Measurements from ENCODE around the gene GABBR1.

The GABBR1 gene

DNA sequence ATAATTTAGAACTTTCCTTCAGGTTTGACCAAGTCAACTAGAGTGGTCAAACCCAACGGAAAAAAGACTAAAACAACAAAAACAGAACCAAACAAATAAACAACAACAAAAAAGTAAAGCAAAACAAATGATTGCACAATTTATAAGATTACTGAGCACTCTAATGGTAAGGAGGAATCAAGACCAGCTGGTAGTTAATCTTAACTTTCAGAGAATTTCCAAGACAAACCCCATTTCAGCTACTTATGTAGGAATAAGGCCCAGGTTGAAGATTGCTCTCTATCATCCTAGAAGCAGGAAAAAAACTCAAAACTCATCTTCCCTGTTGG, 107.7 kb downstream of the GABBR1 start:
- TF ChIP-seq, protein P1, sequence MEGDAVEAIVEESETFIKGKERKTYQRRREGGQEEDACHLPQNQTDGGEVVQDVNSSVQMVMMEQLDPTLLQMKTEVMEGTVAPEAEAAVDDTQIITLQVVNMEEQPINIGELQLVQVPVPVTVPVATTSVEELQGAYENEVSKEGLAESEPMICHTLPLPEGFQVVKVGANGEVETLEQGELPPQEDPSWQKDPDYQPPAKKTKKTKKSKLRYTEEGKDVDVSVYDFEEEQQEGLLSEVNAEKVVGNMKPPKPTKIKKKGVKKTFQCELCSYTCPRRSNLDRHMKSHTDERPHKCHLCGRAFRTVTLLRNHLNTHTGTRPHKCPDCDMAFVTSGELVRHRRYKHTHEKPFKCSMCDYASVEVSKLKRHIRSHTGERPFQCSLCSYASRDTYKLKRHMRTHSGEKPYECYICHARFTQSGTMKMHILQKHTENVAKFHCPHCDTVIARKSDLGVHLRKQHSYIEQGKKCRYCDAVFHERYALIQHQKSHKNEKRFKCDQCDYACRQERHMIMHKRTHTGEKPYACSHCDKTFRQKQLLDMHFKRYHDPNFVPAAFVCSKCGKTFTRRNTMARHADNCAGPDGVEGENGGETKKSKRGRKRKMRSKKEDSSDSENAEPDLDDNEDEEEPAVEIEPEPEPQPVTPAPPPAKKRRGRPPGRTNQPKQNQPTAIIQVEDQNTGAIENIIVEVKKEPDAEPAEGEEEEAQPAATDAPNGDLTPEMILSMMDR (IDR thresholded peaks at IDR 0.05; ENCODE audit: control insufficient read depth, insufficient read depth, low read depth, low read length, missing control alignments): no peak
- H3K4me3 ChIP-seq (ENCODE audit: control insufficient read depth, low read depth, low read length): no peak overlapping the region
- no peak for DNase-seq (ENCODE audit: low read depth)

DNA sequence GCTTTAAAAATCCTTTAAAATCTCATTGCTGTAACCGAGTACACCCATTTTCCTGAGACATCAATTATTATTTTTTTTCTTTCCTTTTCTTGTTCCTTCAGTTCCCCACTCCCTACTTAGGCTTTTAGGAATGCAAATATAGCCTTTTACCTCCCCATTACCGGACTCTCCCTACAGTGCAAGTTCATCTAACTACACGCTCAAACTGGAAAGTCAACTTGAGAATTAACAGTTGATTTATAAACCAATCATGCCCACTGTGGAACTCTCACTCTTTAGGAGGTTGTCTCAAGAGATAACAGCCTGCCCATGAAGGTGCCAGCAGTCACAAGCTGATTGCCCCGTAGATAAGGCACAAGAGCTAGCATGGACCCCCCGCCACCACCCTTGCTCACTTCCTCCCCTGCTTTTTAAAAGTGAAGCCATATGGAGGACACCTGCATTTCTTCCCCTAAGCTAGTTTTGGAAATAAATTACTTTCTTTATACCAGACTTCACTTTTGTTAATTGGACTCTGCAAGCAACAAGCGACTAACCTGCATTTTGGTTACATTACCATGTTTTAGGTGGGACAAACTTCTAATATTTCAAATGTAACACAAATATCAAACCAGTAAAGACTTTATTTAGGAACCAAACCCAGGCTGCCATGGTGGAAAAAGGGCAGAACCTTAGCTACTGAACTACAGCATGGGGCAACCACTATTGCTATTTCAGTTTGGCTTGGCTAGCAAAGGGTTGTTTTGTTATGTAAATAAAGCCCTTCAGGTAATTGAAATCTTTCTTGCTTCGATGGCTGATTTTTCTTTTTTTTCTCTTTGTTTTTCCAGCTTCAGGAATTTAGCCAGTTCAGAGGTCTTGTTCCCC, 108.3 kb downstream of the GABBR1 start:
- no peak for DNase-seq (ENCODE audit: low read depth)
- no peak overlapping the region for H3K4me3 ChIP-seq (ENCODE audit: control insufficient read depth, low read depth, low read length)
- TF ChIP-seq, protein P1 (IDR thresholded peaks at IDR 0.05; ENCODE audit: control insufficient read depth, insufficient read depth, low read depth, low read length, missing control alignments): no peak

DNA sequence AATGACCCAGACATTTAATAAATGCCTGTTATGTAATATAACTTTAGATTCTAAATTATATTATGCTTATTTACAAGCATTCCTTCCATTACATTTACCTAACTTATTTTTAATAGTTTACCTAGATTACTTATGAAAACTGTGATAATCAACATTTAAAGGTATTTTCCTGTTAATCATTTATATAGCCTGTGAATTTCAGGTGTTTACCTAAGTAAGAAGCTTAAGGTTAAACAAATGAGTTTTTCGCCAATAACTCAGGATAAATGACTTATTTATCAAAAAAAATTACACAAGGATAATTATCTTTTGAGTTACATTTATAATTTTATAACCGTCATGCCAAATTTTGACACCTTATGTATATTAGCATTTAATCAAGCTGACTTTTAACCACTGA, 108.9 kb downstream of the GABBR1 start:
- TF ChIP-seq, protein P1 (IDR thresholded peaks at IDR 0.05; ENCODE audit: control insufficient read depth, insufficient read depth, low read depth, low read length, missing control alignments): no peak
- no peak for DNase-seq (ENCODE audit: low read depth)
- H3K4me3 ChIP-seq (ENCODE audit: control insufficient read depth, low read depth, low read length): no peak overlapping the region

DNA sequence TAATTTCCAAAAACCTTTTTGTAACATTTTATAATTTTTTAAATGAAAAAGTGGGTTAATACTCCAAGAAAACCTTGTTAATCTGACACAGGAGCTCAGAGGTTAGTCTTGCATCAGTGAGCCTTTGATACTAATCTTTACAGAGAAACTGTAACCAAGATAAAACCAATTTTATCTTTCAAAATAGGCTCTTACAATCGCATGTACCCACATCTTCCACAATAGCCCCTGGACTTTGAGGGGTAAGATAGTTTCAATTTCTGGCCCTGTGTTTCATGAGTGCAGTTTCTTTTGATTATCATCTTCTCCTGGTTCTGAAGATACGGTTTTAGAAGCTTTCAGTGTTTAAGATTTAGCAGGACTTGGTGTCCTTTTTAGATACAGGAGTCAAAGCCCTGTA, 110.8 kb downstream of the GABBR1 start:
- no peak for DNase-seq (ENCODE audit: low read depth)
- H3K4me3 ChIP-seq (ENCODE audit: control insufficient read depth, low read depth, low read length): no peak overlapping the region
- TF ChIP-seq, protein P1 (IDR thresholded peaks at IDR 0.05; ENCODE audit: control insufficient read depth, insufficient read depth, low read depth, low read length, missing control alignments): no peak

DNA sequence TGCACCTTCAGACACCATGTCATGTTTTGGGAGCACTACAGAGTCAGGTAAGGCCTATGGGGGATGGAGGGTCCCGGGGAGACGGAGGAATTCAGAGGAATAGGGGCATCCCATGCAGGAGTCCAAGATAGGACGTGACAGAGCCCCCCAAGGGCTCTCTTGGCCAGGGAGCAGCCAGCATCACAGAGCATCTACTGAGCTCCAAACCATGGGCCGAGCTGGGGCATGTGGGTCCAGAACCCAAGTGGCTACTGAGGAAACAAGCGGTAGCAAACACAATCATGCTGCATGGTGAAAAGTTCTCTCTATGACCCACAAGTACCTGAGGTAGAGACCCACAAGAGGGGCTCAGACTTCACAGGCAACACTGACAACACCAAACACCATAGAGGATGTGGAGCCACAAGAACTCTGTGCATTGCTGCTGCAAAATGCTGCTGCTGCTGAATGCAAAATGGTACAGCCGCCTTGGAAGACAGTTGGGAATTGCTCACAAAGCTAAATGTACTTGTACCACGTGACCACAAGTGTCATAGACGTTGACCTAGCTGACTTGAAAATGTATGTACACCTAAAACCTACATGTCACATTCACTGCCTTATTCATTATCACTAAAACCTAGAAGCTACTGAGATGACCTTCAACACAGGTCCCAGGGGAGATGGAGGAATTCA, 111.8 kb downstream of the GABBR1 start:
- no peak for DNase-seq (ENCODE audit: low read depth)
- TF ChIP-seq, protein P1 (IDR thresholded peaks at IDR 0.05; ENCODE audit: control insufficient read depth, insufficient read depth, low read depth, low read length, missing control alignments): no peak
- no peak overlapping the region for H3K4me3 ChIP-seq (ENCODE audit: control insufficient read depth, low read depth, low read length)

DNA sequence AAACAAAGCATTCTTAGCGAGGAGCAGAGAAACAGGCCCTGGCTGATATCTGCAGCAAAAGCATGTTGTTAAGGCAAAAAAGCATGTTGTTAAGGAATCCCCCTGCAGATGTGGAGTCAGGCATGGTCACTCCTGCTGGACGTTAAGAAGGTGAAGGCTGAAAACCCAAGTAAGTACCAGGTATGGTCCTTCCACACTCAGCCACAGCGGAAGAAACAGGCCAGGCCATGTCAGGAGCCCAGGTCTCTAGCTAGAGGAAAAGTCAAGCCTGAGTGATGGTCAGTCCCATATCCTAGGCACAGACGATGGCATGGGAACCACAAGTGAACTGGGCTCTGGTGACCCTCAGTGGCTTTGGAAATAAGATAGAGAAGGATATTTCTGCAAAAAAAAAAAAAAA, 112.8 kb downstream of the GABBR1 start:
- no peak overlapping the region for H3K4me3 ChIP-seq (ENCODE audit: control insufficient read depth, low read depth, low read length)
- DNase-seq (ENCODE audit: low read depth): no peak
- TF ChIP-seq, protein P1 (IDR thresholded peaks at IDR 0.05; ENCODE audit: control insufficient read depth, insufficient read depth, low read depth, low read length, missing control alignments): no peak

Data from AG09309 (cell line).